ENCODE data around the gene RET.

The RET gene

DNA sequence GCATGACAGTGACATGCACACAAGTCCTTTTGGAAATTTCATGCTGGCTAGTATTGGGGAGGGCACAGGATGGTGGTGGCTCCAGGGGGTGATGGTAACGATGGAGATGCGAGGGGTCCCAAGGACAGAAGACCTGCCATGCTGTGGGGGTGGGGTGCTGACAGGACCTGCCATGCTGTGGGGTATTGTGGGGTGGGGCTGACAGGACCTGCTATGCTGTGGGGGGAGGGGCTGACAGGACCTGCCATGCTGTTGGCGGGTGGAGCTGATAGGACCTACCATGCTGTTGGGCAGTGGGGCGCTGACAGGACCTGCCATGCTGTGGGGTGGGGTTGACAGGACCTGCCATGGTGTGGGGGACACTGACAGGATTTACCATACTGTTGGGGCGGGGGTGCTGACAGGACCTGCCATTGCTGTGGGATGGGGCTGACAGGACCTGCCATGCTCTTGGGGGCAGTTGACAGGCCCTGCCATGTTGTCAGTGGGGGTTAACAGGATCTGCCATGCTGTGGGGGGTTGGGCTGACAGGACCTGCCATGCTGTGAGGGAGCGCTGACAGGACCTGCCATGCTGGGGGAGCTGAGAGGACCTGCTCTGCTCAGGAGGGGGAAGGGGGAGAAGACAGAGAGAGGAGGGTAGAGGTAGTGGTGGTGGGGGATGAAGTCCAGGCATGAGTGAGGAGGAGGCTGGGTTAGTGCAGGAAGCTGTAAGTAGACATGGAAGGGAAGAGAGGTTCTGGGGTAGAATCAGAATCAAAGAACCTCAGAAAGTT, 36.2 kb upstream of the RET start:
- H3K4me3 ChIP-seq (ENCODE audit: low read length), result no peak overlapping the region
- no peaks in the 10 kb centered on the region for H3K27me3 ChIP-seq (ENCODE audit: insufficient read depth, low read length)
- no peaks in the 10 kb centered on the region for H3K4me1 ChIP-seq (ENCODE audit: insufficient read depth, low read length)
- H2AFZ ChIP-seq (ENCODE audit: low read depth, low read length), result no peak overlapping the region
- no peaks in the 10 kb centered on the region for H3K9me3 ChIP-seq (ENCODE audit: low read length)
- H3K36me3 ChIP-seq (ENCODE audit: insufficient read depth, low read length), result no peaks in the 10 kb centered on the region

DNA sequence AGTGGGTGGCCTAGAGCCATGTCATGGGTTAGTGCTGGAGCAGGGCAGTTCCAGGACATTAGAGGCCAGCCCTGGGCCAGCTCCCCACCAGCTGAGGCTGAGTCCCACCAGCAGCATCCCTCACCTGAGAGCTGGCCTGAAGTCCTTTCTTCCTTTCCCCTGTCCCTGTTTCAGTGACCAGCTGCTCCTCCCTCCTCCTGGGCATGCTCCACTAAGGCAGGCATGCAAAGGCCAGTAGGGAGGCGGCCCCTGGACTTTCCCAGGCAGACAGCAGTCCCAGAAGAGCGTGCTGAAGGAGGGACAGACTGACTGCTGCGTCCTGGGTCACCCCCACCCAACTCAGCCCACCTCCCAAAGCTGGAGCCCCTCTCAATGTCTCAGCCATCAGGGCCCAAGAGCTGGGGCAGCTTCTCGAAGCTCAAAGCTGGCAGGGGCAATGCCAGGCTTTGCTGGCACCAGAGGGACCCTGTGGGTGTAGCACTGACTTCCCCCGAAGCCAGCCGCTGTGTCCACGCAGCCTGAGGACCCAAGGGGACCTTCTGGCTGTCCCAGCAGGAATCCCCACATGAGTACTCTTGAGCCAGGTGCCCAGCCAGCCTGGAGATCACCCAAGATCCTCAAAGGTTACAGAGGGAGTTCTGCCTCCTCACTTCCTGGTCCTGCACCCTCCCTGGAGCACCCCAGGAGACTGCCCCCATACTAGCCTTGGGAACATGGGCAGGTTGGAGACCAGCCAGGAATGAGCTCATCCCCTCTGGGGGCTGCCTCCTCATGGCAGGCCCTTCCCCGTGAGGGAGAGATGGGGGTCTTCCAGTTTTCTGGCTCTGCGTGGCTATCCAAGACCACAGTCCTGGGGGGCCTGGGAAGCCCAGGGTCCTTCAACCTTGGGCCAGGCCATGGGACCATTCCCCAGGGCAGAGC, 35.2 kb upstream of the RET start:
- H2AFZ ChIP-seq (ENCODE audit: low read depth, low read length), result no peak overlapping the region
- H3K4me1 ChIP-seq (ENCODE audit: insufficient read depth, low read length), result no peaks in the 10 kb centered on the region
- peaks cover under 1% of the 10 kb centered on the region for H3K27me3 ChIP-seq (ENCODE audit: insufficient read depth, low read length)
- no peak overlapping the region for H3K4me3 ChIP-seq (ENCODE audit: low read length)
- H3K36me3 ChIP-seq (ENCODE audit: insufficient read depth, low read length), result no peaks in the 10 kb centered on the region
- no peaks in the 10 kb centered on the region for H3K9me3 ChIP-seq (ENCODE audit: low read length)

DNA sequence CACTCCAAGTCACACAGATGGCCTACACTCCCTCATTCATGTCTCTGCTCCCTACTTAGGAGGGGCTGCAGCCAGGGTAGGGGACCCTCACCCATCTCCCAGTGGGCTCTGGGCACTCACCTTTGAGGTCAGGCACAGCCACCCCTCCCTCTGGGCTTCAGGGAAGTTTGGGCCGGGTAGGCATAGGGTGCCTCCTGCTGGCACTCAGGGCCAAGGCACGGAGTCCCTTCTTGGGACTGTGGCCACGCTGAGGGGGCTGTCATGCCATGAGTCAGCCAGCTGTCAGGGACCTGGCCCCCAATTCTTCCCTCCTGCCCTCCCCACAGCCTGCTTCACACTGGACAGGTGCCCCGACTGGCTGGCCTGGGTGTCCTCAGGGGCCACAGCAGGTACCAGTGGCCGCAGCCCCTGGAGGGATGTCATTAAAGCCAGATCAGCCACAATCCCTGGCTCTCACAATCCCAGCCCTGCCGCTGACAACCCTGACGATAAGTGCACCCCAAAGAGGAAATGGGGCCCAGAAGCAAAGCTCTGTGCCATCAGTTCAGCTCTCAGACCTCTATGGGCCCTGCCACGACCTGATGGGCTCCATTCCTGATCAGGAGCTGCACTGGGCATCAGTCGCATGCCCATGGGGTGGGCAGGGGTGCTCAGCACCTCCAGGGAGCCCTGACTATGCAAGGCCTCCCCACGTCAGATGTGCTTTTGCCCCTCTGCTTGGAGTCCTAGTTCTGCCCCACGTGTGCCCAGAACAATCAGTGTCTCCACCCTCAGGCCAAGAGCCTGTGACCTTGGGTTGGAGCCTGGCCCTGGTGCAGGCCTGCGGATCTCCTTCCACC, 34.1 kb upstream of the RET start:
- no peaks in the 10 kb centered on the region for H3K9me3 ChIP-seq (ENCODE audit: low read length)
- no peaks in the 10 kb centered on the region for H3K36me3 ChIP-seq (ENCODE audit: insufficient read depth, low read length)
- no peak overlapping the region for H3K4me3 ChIP-seq (ENCODE audit: low read length)
- no peaks in the 10 kb centered on the region for H3K4me1 ChIP-seq (ENCODE audit: insufficient read depth, low read length)
- H2AFZ ChIP-seq (ENCODE audit: low read depth, low read length), result no peak overlapping the region
- H3K27me3 ChIP-seq (ENCODE audit: insufficient read depth, low read length), result peaks cover 3% of the 10 kb centered on the region

DNA sequence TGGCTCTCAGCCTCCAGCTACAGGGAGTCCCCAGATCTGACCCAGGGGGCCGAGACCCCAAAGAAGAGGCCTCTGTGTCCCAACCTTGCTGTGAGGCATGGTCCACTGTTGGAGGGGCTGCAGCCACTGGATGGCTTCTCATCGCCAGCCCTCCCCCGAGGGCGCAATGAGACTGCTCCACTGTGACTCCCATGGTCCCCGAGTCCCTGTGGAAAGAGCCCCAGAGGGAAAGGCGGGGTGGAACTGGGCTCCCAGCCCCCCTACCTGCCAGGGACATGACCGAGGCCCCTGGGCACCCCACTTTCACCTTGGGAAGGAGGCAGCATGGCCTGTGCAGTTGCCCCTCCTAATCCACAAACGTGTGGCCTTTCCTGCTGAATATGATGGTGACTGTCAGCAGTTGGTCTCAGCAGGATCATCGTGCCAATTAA, 33.5 kb upstream of the RET start:
- Histone ChIP-seq H3K27me3 (ENCODE audit: insufficient read depth, low read length) (peaks cover 3% of the 10 kb centered on the region), H3K36me3 (ENCODE audit: insufficient read depth, low read length) (no peaks in the 10 kb centered on the region), H3K4me1 (ENCODE audit: insufficient read depth, low read length) (no peaks in the 10 kb centered on the region), H3K9me3 (ENCODE audit: low read length) (no peaks in the 10 kb centered on the region), H3K4me3 (ENCODE audit: low read length) (no peak overlapping the region), H2AFZ (ENCODE audit: low read depth, low read length) (no peak overlapping the region)

- Histone ChIP-seq H3K9me3 (ENCODE audit: low read length) (no peaks in the 10 kb centered on the region), H3K4me1 (ENCODE audit: insufficient read depth, low read length) (no peaks in the 10 kb centered on the region), H2AFZ (ENCODE audit: low read depth, low read length) (no peak overlapping the region), H3K27me3 (ENCODE audit: insufficient read depth, low read length) (peaks cover 3% of the 10 kb centered on the region), H3K4me3 (ENCODE audit: low read length) (no peak overlapping the region), H3K36me3 (ENCODE audit: insufficient read depth, low read length) (no peaks in the 10 kb centered on the region)
Measured at GRCh38 chr10:43043773-43044447, 33.0 kb upstream of the RET start.

GRCh38 chr10:43044448-43044921, 32.4 kb upstream of the RET start:
- Histone ChIP-seq H3K36me3 (ENCODE audit: insufficient read depth, low read length) (no peaks in the 10 kb centered on the region), H3K27me3 (ENCODE audit: insufficient read depth, low read length) (peaks cover 3% of the 10 kb centered on the region), H3K9me3 (ENCODE audit: low read length) (no peaks in the 10 kb centered on the region)

GRCh38 chr10:43044961-43045621, 31.8 kb upstream of the RET start:
- Histone ChIP-seq H3K9me3 (ENCODE audit: low read length) (no peaks in the 10 kb centered on the region), H3K4me3 (ENCODE audit: low read length) (no peak overlapping the region), H3K36me3 (ENCODE audit: insufficient read depth, low read length) (no peaks in the 10 kb centered on the region), H3K4me1 (ENCODE audit: insufficient read depth, low read length) (no peaks in the 10 kb centered on the region), H3K27me3 (ENCODE audit: insufficient read depth, low read length) (peaks cover 3% of the 10 kb centered on the region), H2AFZ (ENCODE audit: low read depth, low read length) (no peak overlapping the region)

More at GRCh38 chr10:43044448-43044921, 32.4 kb upstream of the RET start:
- Histone ChIP-seq H3K4me1 (ENCODE audit: insufficient read depth, low read length) (no peaks in the 10 kb centered on the region), H2AFZ (ENCODE audit: low read depth, low read length) (no peak overlapping the region), H3K4me3 (ENCODE audit: low read length) (no peak overlapping the region)

- H3K4me3 ChIP-seq (ENCODE audit: low read length), result no peak overlapping the region
- peaks cover 3% of the 10 kb centered on the region for H3K27me3 ChIP-seq (ENCODE audit: insufficient read depth, low read length)
- no peaks in the 10 kb centered on the region for H3K4me1 ChIP-seq (ENCODE audit: insufficient read depth, low read length)
- no peak overlapping the region for H2AFZ ChIP-seq (ENCODE audit: low read depth, low read length)
- H3K36me3 ChIP-seq (ENCODE audit: insufficient read depth, low read length), result no peaks in the 10 kb centered on the region
- H3K9me3 ChIP-seq (ENCODE audit: low read length), result no peaks in the 10 kb centered on the region
Measured at GRCh38 chr10:43045631-43046287, 31.1 kb upstream of the RET start.

- Histone ChIP-seq H3K36me3 (ENCODE audit: insufficient read depth, low read length) (no peaks in the 10 kb centered on the region), H3K9me3 (ENCODE audit: low read length) (no peaks in the 10 kb centered on the region), H2AFZ (ENCODE audit: low read depth, low read length) (no peak overlapping the region), H3K4me1 (ENCODE audit: insufficient read depth, low read length) (no peaks in the 10 kb centered on the region), H3K4me3 (ENCODE audit: low read length) (no peak overlapping the region), H3K27me3 (ENCODE audit: insufficient read depth, low read length) (peaks cover 3% of the 10 kb centered on the region)
Measured at GRCh38 chr10:43046288-43046991, 30.4 kb upstream of the RET start.

- no peak overlapping the region for H2AFZ ChIP-seq (ENCODE audit: low read depth, low read length)
- no peak overlapping the region for H3K4me3 ChIP-seq (ENCODE audit: low read length)
- no peaks in the 10 kb centered on the region for H3K4me1 ChIP-seq (ENCODE audit: insufficient read depth, low read length)
- no peaks in the 10 kb centered on the region for H3K9me3 ChIP-seq (ENCODE audit: low read length)
- H3K27me3 ChIP-seq (ENCODE audit: insufficient read depth, low read length), result peaks cover 3% of the 10 kb centered on the region
- H3K36me3 ChIP-seq (ENCODE audit: insufficient read depth, low read length), result no peaks in the 10 kb centered on the region
Measured at GRCh38 chr10:43047288-43047970, 29.4 kb upstream of the RET start.

Measured in neuron (in vitro differentiated cells).